Measurements from ENCODE around the gene DPP6.

DNA sequence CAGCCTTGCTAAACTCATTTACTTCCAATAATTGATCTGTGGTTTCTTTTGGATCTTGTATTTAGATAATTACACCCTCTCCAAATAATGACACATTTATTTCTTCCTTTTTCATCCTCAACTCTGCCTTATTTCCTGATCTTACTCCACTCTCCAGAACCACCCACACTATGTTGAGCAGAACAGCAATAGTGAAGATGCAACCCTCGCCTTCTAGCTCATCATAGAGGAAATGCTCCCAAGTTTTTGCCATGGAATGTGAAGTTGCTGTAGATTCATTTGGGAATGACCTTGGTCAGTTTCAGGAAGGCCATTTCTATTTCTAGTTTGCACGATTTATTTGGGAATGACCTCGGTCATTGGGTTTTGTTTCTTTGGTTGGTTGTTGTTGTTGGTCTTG is 636.8 kb downstream of the DPP6 start:
- TF ChIP-seq, protein P1, sequence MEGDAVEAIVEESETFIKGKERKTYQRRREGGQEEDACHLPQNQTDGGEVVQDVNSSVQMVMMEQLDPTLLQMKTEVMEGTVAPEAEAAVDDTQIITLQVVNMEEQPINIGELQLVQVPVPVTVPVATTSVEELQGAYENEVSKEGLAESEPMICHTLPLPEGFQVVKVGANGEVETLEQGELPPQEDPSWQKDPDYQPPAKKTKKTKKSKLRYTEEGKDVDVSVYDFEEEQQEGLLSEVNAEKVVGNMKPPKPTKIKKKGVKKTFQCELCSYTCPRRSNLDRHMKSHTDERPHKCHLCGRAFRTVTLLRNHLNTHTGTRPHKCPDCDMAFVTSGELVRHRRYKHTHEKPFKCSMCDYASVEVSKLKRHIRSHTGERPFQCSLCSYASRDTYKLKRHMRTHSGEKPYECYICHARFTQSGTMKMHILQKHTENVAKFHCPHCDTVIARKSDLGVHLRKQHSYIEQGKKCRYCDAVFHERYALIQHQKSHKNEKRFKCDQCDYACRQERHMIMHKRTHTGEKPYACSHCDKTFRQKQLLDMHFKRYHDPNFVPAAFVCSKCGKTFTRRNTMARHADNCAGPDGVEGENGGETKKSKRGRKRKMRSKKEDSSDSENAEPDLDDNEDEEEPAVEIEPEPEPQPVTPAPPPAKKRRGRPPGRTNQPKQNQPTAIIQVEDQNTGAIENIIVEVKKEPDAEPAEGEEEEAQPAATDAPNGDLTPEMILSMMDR (IDR thresholded peaks at IDR 0.05) = no peak
- TF ChIP-seq EP300 (IDR thresholded peaks at IDR 0.05) = no peak

Measured in tibial nerve (tissue), 4 donors.